H54 (cell line): ENCODE measurements around the gene ABCD4.
"Not testable (repeated sequence)": the region's sequence is repeated elsewhere in the genome, so short reads cannot be mapped to it uniquely, and the experiment has no call there.

Experiments
- DNase-seq: peaks from one replicate; pipeline ENCODE4 v3.0.0; 2011; ENCODE audit warnings: low spot score, mixed read lengths; ENCODE audit not compliant: insufficient read length
- FAIRE-seq: peaks from 3 replicates; lab custom pipeline; 2011; peaks lifted over from hg19 to GRCh38; lab: Jason Lieb, UNC
- POLR2A ChIP-seq: IDR thresholded peaks from 2 replicates; pipeline ENCODE4 v1.6.1; 2011; ENCODE audit warnings: low read depth, mild to moderate bottlenecking, low read length

ABCD4 gene

GRCh38 chr14:74302634-74303569, at the start of gene ABCD4:
Gene ABCD4, minus strand, starts transcription at chr14:74302934. Its CDS starts 22 bp downstream, at chr14:74302912.
- TF ChIP-seq POLR2A: peak; percentile 82
- FAIRE-seq: no peak
- DNase-seq: peak; percentile 77

DNA sequence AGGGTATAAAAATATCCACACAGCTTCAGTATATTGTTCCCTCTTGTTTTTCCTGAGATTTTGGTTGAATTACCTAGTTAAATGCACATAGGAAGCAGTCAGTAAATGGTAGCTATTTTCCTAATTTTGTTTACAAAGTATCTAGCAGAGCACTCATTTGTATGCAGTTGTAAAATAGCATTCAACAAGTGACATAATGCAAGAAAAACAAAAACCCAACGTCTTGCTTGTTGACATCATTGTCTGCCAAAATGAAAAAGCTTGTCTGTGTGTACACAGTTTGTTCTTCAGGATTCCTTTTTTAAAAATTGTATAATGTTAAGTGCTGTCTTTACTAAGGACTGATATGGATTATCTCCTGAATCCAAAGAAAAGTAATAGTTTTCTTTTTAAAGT, 48.2 kb upstream of the ABCD4 start:
- FAIRE-seq: no peak
- DNase-seq: no peak
- no peak for TF ChIP-seq POLR2A

DNA sequence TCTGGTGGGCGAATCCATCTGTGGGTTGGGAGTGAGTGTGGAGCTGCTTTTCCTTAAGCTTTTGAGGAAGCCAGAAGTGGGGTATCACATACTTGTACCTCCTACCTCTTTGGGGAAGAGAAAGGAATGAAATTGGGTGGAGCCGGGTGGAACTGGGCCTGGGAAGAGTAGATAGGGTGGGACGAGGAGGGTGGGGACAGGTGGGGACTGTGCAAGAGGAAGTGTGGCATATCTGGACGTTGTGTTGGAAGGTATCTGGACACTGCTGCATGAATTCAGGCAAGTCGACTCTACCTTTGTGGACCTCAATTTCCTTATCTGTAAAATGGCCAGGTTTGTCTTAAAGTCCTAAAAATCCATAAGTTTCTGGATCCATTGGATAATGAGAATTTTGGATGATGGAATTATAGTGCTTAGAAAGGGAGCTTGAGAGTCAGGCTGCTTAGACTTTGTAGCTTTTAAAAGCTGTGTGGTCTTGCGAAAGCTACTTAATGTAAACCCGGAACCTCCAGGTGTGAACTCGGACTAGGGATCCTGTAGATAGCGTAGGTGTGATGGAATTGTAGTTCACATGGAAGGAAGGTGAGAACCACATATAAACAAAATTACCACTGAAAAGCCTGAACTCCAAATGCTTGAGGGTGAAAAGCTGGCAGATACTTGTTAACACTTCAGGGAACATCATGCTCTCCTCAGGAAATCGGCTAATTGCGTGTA, 47.6 kb upstream of the ABCD4 start:
- DNase-seq (no peak), FAIRE-seq (no peak)
- TF ChIP-seq POLR2A: no peak

DNA sequence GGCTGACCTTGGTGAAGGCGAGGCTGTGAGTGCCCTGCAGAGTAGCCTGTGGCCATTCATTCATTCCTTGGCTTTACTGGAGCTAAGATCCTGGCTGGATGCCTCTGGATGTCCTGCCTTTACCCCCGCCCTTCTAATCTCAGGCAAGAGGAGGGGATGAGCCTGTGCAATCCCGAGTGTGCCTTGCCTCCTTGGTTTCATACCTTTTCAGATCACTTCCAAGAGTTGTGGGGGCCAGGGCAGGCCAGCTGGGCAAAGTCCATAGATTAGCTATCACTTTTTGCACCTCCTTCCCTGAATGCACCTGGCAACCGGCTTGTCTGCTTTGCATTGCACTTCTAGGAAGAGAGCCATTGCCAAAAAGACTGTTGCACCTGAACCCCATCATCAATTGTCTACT, 47.0 kb upstream of the ABCD4 start:
- FAIRE-seq: no peak
- TF ChIP-seq POLR2A: no peak
- no peak for DNase-seq

GRCh38 chr14:74348735-74349463, 46.2 kb upstream of the ABCD4 start:
- TF ChIP-seq POLR2A: no peak
- DNase-seq (no peak), FAIRE-seq (no peak)

GRCh38 chr14:74348241-74348734, 45.6 kb upstream of the ABCD4 start, which contains the start of gene VRTN:
Gene VRTN, plus strand, starts transcription at chr14:74348471. Its CDS starts 8,313 bp downstream, at chr14:74356784.
- TF ChIP-seq POLR2A: no peak
- DNase-seq: no peak
- no peak for FAIRE-seq

DNA sequence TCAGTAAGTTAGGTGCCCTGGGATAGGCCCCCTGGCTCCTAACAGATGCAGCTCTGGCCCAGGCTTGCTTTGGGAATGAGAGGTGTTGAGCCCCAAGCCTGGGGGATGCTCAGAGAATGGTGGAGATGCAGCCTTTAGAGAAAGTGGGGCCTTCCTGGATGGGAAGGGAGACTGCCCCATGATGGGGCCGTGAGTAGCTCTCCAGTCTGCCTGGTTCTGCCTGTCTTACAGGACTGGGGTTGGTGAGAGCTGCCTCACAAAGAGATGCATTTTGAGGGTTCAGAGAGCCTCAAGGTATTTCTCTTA, 45.0 kb upstream of the ABCD4 start:
- TF ChIP-seq POLR2A: no peak
- FAIRE-seq: no peak

GRCh38 chr14:74347097-74347794, 44.5 kb upstream of the ABCD4 start:
- no peak for TF ChIP-seq POLR2A
- FAIRE-seq: no peak
- DNase-seq: no peak

More for the DNA sequence above, 45.0 kb upstream of the ABCD4 start:
- DNase-seq: no peak

- DNase-seq: no peak
- TF ChIP-seq POLR2A: no peak
- no peak for FAIRE-seq
Measured at GRCh38 chr14:74346341-74346740, 43.6 kb upstream of the ABCD4 start.

DNA sequence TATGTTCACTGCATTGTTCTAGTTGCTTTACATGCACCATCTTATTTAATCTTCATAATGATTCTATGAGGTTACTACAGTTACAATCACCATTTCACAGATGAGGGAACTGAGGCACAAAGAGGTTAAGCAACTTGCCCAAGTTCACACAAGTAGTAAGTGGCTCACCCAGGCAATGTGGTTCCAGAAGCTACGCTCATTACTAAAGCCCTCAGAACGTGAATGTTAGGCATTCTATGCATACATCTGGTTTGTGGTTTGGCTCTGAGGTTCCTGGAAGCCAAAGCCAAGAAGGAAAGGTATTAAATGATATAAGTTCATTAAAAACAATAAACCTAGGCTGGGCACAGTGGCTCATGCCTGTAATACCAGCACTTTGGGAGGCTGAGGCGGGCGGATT, 31.2 kb upstream of the ABCD4 start:
- no peak for DNase-seq
- no peak for FAIRE-seq
- no peak for TF ChIP-seq POLR2A

- FAIRE-seq, DNase-seq: not testable (repeated sequence)
Measured at GRCh38 chr14:74329950-74330552, 27.3 kb upstream of the ABCD4 start.

DNA sequence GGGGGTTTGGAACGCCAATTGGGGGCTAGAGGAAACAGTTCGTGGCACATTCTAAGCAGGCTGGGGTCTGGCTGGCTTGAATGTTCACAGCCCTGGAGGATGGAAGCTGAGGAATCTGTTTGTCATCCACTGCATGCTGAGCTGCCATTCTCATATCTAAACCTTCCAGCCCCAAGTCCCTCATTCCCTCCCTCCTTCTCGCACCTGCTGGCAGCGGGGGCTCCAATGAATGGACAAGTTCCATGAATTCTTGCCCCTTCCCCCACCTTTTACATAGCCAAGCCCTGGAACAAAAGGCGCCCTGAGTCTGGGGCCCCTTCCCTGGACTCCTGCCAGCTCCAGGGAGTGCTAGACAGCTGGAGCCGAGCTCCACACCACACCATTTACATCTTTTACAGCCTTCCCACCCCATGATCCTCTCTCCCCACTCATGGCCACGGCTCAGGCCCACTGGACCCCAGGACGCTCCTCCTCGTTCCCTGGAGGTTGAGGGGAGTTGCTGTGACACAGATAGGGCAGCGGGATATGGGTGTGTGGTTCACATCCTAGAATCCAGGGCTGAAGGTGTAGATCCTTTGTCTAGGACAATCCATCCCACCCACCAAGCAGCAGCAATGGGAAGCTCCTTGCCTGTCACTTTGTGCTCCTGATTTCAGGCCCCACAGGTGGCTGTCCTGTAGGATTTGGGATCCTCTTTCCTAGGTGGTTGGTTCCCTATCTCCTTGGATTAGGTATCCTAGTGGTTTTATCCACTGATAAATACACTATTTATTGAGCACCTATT, 23.8 kb upstream of the ABCD4 start:
- no peak for FAIRE-seq
- no peak for TF ChIP-seq POLR2A

More for the DNA sequence above, 23.8 kb upstream of the ABCD4 start:
- no peak for DNase-seq
